GM12892 (cell line): ENCODE measurements around the gene NKD2.

Experiments used
- POLR2A ChIP-seq: IDR thresholded peaks from 2 replicates; pipeline ENCODE4 v1.6.1; 2011; ENCODE audit warnings: low read depth, low read length, control low read depth
- TAF1 ChIP-seq: IDR thresholded peaks from 2 replicates; pipeline ENCODE4 v1.6.1; 2011; ENCODE audit warnings: low read depth, mild to moderate bottlenecking, control low read depth, low read length, borderline replicate concordance

GRCh38 chr5:1083823-1084605 is 75.4 kb downstream of the NKD2 start:
- no peak for TF ChIP-seq POLR2A
- no peak for TF ChIP-seq TAF1
